Medulla oblongata (tissue), 1 donor: ENCODE measurements around the gene CLSTN3.
A peak's percentile ranks its signal among the peaks of the same experiment; 100 is the strongest.
"Not testable (repeated sequence)": the region's sequence is repeated elsewhere in the genome, so short reads cannot be mapped to it uniquely, and the experiment has no call there.

Experiments
- DNase-seq: peaks from one replicate; pipeline ENCODE4 v3.0.0-alpha.2; 2015; ENCODE audit errors: extremely low spot score

The CLSTN3 gene

GRCh38 chr12:7103837-7104584 is 26.2 kb upstream of the CLSTN3 start:
- no peak for DNase-seq

- DNase-seq: no peak
Measured at GRCh38 chr12:7106082-7106481, 24.1 kb upstream of the CLSTN3 start.

- not testable (repeated sequence) for DNase-seq
Measured at GRCh38 chr12:7107181-7107580, 23.0 kb upstream of the CLSTN3 start.

- DNase-seq: no peak
Measured at GRCh38 chr12:7107636-7108002, 22.6 kb upstream of the CLSTN3 start.

GRCh38 chr12:7108003-7108795 is 22.0 kb upstream of the CLSTN3 start:
- DNase-seq: peak; percentile 10

- peak; percentile 83 for DNase-seq
Measured at GRCh38 chr12:7108796-7109571, 21.2 kb upstream of the CLSTN3 start, which contains the start of gene C1RL. Gene C1RL, minus strand, starts transcription at chr12:7109214. Its CDS starts 34 bp downstream, at chr12:7109180.

GRCh38 chr12:7109572-7109920 is 20.6 kb upstream of the CLSTN3 start:
- DNase-seq: no peak

- no peak for DNase-seq
Measured at GRCh38 chr12:7110661-7111060, 19.5 kb upstream of the CLSTN3 start.

GRCh38 chr12:7112041-7112440 is 18.1 kb upstream of the CLSTN3 start:
- no peak for DNase-seq

GRCh38 chr12:7113389-7113871 is 16.7 kb upstream of the CLSTN3 start:
- peak; percentile 27 for DNase-seq

- DNase-seq: no peak
Measured at GRCh38 chr12:7114008-7114407, 16.2 kb upstream of the CLSTN3 start.

GRCh38 chr12:7114851-7115250 is 15.3 kb upstream of the CLSTN3 start:
- no peak for DNase-seq

- no peak for DNase-seq
Measured at GRCh38 chr12:7116196-7116595, 14.0 kb upstream of the CLSTN3 start.

- no peak for DNase-seq
Measured at GRCh38 chr12:7116916-7117315, 13.3 kb upstream of the CLSTN3 start.

GRCh38 chr12:7117670-7118069 is 12.5 kb upstream of the CLSTN3 start:
- DNase-seq: no peak

GRCh38 chr12:7118881-7119280 is 11.3 kb upstream of the CLSTN3 start:
- no peak for DNase-seq

GRCh38 chr12:7120166-7120565 is 10.0 kb upstream of the CLSTN3 start:
- no peak for DNase-seq

- no peak for DNase-seq
Measured at GRCh38 chr12:7121324-7121723, 8.8 kb upstream of the CLSTN3 start.

GRCh38 chr12:7122811-7123769 is 7.1 kb upstream of the CLSTN3 start:
- no peak for DNase-seq

- DNase-seq: no peak
Measured at GRCh38 chr12:7123806-7124522, 6.2 kb upstream of the CLSTN3 start.
